Endothelial cell of umbilical vein (primary cell): ENCODE results near the gene MYO5B. TPM values are rescaled to one million over a fixed set of nuclear protein-coding genes. Genes with fewer than 3 reads are reported as not detected.

Experiments used
- BruUV-seq: library from RNA; stranded (reverse); fragments of 400-500 nt; replicated peaks from 2 replicates; lab custom pipeline; 2021; lab: Mats Ljungman, UMichigan
- CTCF ChIA-PET: fragments of 300-600, 350-600 bp; sonication (Branson Sonifier 250); formaldehyde crosslinking; loops from one replicate; lab custom pipeline; 2021; ENCODE audit warnings: antibody characterized with exemption, inconsistent platforms; lab: Charles Lee
- POLR2A ChIA-PET: fragments of 300-600, 350-600 bp; sonication (Branson Sonifier 250); formaldehyde crosslinking; loops from one replicate; lab custom pipeline; 2021; ENCODE audit warnings: antibody characterized with exemption, inconsistent platforms; lab: Charles Lee
- DNase-seq: peaks from one replicate; pipeline ENCODE4 v3.0.0-alpha.2; 2011; ENCODE audit warnings: low read depth, low spot score
- FAIRE-seq: peaks from 2 replicates; lab custom pipeline; 2011; peaks lifted over from hg19 to GRCh38; lab: Jason Lieb, UNC
- H2AFZ ChIP-seq: 2 replicates; pipeline ENCODE4 v1.6.0; 2012; ENCODE audit warnings: low read depth, low read length, control low read depth, inconsistent platforms
- H3K27ac ChIP-seq: 2 replicates; pipeline ENCODE4 v1.5.1; 2011; ENCODE audit warnings: low read depth, mild to moderate bottlenecking, control low read depth, low read length, moderate library complexity; ENCODE audit not compliant: insufficient read depth
- H3K27me3 ChIP-seq, 2 experiments: 2 replicates each; pipeline versions ENCODE4 v1.6.0 to v1.6.1; 2011; ENCODE audit warnings: low read length in 2 of 2, mixed read lengths in 1 of 2; ENCODE audit not compliant: control insufficient read depth in 2 of 2, insufficient read depth in 2 of 2
- H3K36me3 ChIP-seq, 2 experiments: 2 replicates in 1 of 2; 3 replicates in 1 of 2; pipeline ENCODE4 v1.5.1; 2011; ENCODE audit warnings: low read length in 2 of 2, mild to moderate bottlenecking in 1 of 2, moderate library complexity in 1 of 2; ENCODE audit not compliant: control insufficient read depth in 2 of 2, insufficient read depth in 2 of 2; ENCODE audit errors: extremely low read depth in 1 of 2
- H3K4me1 ChIP-seq: 3 replicates; pipeline ENCODE4 v1.5.1; 2011; ENCODE audit warnings: mild to moderate bottlenecking, low read length; ENCODE audit not compliant: control insufficient read depth, insufficient read depth; ENCODE audit errors: extremely low read depth
- H3K4me2 ChIP-seq: 2 replicates; pipeline ENCODE4 v1.6.1; 2011; ENCODE audit warnings: low read length, control low read depth, mixed read lengths; ENCODE audit not compliant: insufficient read depth
- H3K4me3 ChIP-seq, 3 experiments: fragments of 200-600 bp in 1 of 3; sonication (generic), shearing (Covaris generic) in 1 of 3; replicated peaks in 1 of 3; 2 replicates each; pipeline ENCODE4 v1.5.1; 2011 to 2016; ENCODE audit warnings: control low read depth in 3 of 3, low read length in 3 of 3, mild to moderate bottlenecking in 2 of 3, inconsistent platforms in 1 of 3, low read depth in 1 of 3, moderate library complexity in 1 of 3; ENCODE audit not compliant: insufficient read depth in 1 of 3
- H3K79me2 ChIP-seq: 2 replicates; pipeline ENCODE4 v1.6.0; 2012; ENCODE audit warnings: low read length, inconsistent platforms; ENCODE audit not compliant: control insufficient read depth, insufficient read depth
- H3K9ac ChIP-seq: replicated peaks from 2 replicates; pipeline ENCODE3; 2011; ENCODE audit warnings: low read length, control low read depth; ENCODE audit not compliant: insufficient read depth; ENCODE audit errors: extremely low read depth
- H3K9me1 ChIP-seq: replicated peaks from 3 replicates; pipeline ENCODE4 v1.6.0; 2011; ENCODE audit warnings: mild to moderate bottlenecking, low read length; ENCODE audit not compliant: control insufficient read depth, insufficient read depth; ENCODE audit errors: extremely low read depth
- H3K9me3 ChIP-seq: replicated peaks from 2 replicates; pipeline ENCODE4 v1.5.1; 2012; ENCODE audit warnings: low read length, inconsistent platforms; ENCODE audit not compliant: control insufficient read depth, insufficient read depth
- H4K20me1 ChIP-seq: replicated peaks from 2 replicates; pipeline ENCODE3; 2011; ENCODE audit warnings: mild to moderate bottlenecking, low read length; ENCODE audit not compliant: control insufficient read depth, insufficient read depth; ENCODE audit errors: extremely low read depth
- CTCF ChIP-seq, 2 donors: IDR thresholded peaks; 1 replicate in 1 of 2; 2 replicates in 1 of 2; pipeline ENCODE4 v1.5.1; 2011; ENCODE audit warnings: low read length in 2 of 2, mild to moderate bottlenecking in 2 of 2, moderate library complexity in 2 of 2, control low read depth in 1 of 2, inconsistent platforms in 1 of 2, low read depth in 1 of 2; ENCODE audit not compliant: insufficient read depth in 1 of 2; ENCODE audit errors: extremely low read depth in 1 of 2
- EZH2 ChIP-seq: IDR thresholded peaks from 2 replicates; pipeline ENCODE4 v1.6.1; 2012; ENCODE audit warnings: borderline replicate concordance, low read depth, mild to moderate bottlenecking, moderate library complexity, low read length, inconsistent platforms; ENCODE audit not compliant: severe bottlenecking
- FOS ChIP-seq: IDR thresholded peaks from 2 replicates; pipeline ENCODE4 v1.6.1; 2011; ENCODE audit warnings: mild to moderate bottlenecking, low read length, moderate library complexity, borderline replicate concordance; ENCODE audit not compliant: insufficient read depth
- GATA2 ChIP-seq: IDR thresholded peaks from 2 replicates; pipeline ENCODE4 v1.7.0; 2011; ENCODE audit warnings: low read depth, mild to moderate bottlenecking, moderate library complexity, mixed read lengths, low read length; ENCODE audit not compliant: insufficient read length, insufficient read depth
- JUN ChIP-seq: IDR thresholded peaks from 2 replicates; pipeline ENCODE4 v1.6.1; 2011; ENCODE audit warnings: borderline replicate concordance, low read depth; ENCODE audit not compliant: insufficient read length, insufficient read depth
- MAX ChIP-seq: IDR thresholded peaks from 2 replicates; pipeline ENCODE4 v1.6.1; 2011; ENCODE audit not compliant: insufficient read depth, insufficient read length
- MYC ChIP-seq: IDR thresholded peaks from one replicate; pipeline ENCODE4 v1.6.1; 2011; ENCODE audit warnings: mild to moderate bottlenecking, low read depth, low read length
- POLR2A ChIP-seq: IDR thresholded peaks from 2 replicates; pipeline ENCODE4 v1.6.1; 2012; ENCODE audit warnings: low read depth, mild to moderate bottlenecking, control low read depth, low read length
- POLR2AphosphoS5 ChIP-seq: IDR thresholded peaks from 2 replicates; pipeline ENCODE4 v1.6.1; 2012; ENCODE audit warnings: low read depth, mild to moderate bottlenecking, control low read depth, low read length, moderate library complexity; ENCODE audit not compliant: insufficient read depth
- dilution Hi-C: fragments of 300-500 bp; cut with MboI; formaldehyde crosslinking; loops from one replicate; pipeline ENCODE4 v1.15.0; 2019; ENCODE audit warnings: low sequenced_read_pairs; ENCODE audit not compliant: extremely low pct_ligation_motif_present
- intact Hi-C: fragments of 100-400 bp; cut with micrococcal nuclease; formaldehyde crosslinking; loops from one replicate; pipeline ENCODE4 v1.10.0; 2022
- polyA plus RNA-seq, 4 experiments: library from polyadenylated mRNA; depleted of rRNA in 3 of 4; stranded (reverse) in 3 of 4; unstranded in 1 of 4; fragments of >200 nt; gene quantifications; 2 replicates each; pipeline versions ENCODE4 v1.2.1 to v1.2.3, GENCODE V29; 2011 to 2012; ENCODE audit warnings: missing spikeins in 1 of 4
- total RNA-seq: library from RNA; stranded (reverse); gene quantifications from 2 replicates; pipeline ENCODE4 v1.2.3, GENCODE V29; 2021

MYO5B gene
- total and polyA plus RNA-seq, 2 donors (not counting 3 experiments of a cell fraction or from before 2014, with no cell fraction given): 0.54 to 1.1 TPM

GRCh38 chr18:49971462-49971861, 223.5 kb downstream of the MYO5B start:
- no peak overlapping the region for H2AFZ ChIP-seq
- dilution Hi-C loops (no loop called here), intact Hi-C loops (no loop called here)
- ChIA-PET CTCF (no interaction called here), POLR2A (no interaction called here)
- H3K4me3 ChIP-seq: no peak overlapping the region
- BruUV-seq: no TSS peak
- FAIRE-seq (no peak), DNase-seq (no peak)
- no peak overlapping the region for H3K4me2 ChIP-seq
- H3K4me1 ChIP-seq: no peaks in the 10 kb centered on the region
- H3K79me2 ChIP-seq: no peaks in the 10 kb centered on the region
- H3K36me3 ChIP-seq: no peaks in the 10 kb centered on the region
- no peaks in the 10 kb centered on the region for H3K9me3 ChIP-seq
- no peaks in the 10 kb centered on the region for H3K9me1 ChIP-seq
- H3K27me3 ChIP-seq: peaks cover 0 to 2% of the 10 kb centered on the region in 2 experiments
- H4K20me1 ChIP-seq: no peaks in the 10 kb centered on the region
- TF ChIP-seq POLR2AphosphoS5 (no peak), GATA2 (no peak), FOS (no peak), MYC (no peak), EZH2 (no peak), POLR2A (no peak), MAX (no peak), JUN (no peak), CTCF (IDR thresholded peaks at IDR 0.05; ENCODE audit: extremely low read depth in 1 of 2, insufficient read depth in 1 of 2, low read depth in 1 of 2, low read length in 2 of 2) (no peak)
- no peak overlapping the region for H3K27ac ChIP-seq
- no peak overlapping the region for H3K9ac ChIP-seq
